ENCODE measurements around the gene PHF20. TPM values are rescaled to one million over a fixed set of nuclear protein-coding genes. Genes with fewer than 3 reads are reported as not detected.

The PHF20 gene
- total RNA-seq, 1 experiment from 2014 or later: 65.8 TPM

DNA sequence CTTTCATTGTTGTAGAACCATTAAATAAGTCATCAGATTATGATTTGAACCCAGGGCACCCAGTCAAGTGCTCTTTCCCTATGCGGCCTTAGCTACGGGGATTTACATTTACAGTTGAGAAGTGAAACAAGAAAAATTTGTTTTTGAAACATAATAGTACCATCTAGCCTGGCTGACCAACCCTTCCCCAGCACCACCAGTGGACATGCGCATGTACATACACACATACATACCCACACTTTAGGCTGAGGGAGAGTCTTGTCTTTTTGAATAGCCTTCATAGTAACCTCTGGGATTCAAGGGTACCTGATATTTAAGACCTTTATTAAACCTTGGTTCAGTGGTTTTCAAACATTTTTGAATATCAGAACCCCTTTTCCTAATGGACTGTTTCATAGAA is 148.7 kb downstream of the PHF20 start:
- ChIA-PET POLR2A (no interaction called here), CTCF (interaction anchor here (1.4 kb wide), 1 partner anchor 27 kb away, joined by 4 read pairs; no protein-coding TSS in a partner anchor)
- H3K36me3 Mint-ChIP-seq: peaks cover 29% of the 10 kb centered on the region
- DNase-seq (ENCODE audit: low spot score): no peak
- ATAC-seq: no peak
- H3K27ac Mint-ChIP-seq: no peak overlapping the region
- H3K27me3 Mint-ChIP-seq (ENCODE audit: low read depth): no peaks in the 10 kb centered on the region
- no peaks in the 10 kb centered on the region for H3K4me1 Mint-ChIP-seq
- no peak for TF ChIP-seq CBFB (CRISPR knock-in tag; IDR thresholded peaks at IDR 0.05; ENCODE audit: low read depth)
- no peak for TF ChIP-seq IRF2 (CRISPR knock-in tag; IDR thresholded peaks at IDR 0.05; ENCODE audit: borderline replicate concordance, low read depth)
- TF ChIP-seq, protein P1, sequence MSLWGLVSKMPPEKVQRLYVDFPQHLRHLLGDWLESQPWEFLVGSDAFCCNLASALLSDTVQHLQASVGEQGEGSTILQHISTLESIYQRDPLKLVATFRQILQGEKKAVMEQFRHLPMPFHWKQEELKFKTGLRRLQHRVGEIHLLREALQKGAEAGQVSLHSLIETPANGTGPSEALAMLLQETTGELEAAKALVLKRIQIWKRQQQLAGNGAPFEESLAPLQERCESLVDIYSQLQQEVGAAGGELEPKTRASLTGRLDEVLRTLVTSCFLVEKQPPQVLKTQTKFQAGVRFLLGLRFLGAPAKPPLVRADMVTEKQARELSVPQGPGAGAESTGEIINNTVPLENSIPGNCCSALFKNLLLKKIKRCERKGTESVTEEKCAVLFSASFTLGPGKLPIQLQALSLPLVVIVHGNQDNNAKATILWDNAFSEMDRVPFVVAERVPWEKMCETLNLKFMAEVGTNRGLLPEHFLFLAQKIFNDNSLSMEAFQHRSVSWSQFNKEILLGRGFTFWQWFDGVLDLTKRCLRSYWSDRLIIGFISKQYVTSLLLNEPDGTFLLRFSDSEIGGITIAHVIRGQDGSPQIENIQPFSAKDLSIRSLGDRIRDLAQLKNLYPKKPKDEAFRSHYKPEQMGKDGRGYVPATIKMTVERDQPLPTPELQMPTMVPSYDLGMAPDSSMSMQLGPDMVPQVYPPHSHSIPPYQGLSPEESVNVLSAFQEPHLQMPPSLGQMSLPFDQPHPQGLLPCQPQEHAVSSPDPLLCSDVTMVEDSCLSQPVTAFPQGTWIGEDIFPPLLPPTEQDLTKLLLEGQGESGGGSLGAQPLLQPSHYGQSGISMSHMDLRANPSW (CRISPR knock-in tag; conservative IDR thresholded peaks at IDR 0.05; ENCODE audit: low read depth): no peak
- TF ChIP-seq ZNF317 (CRISPR knock-in tag; IDR thresholded peaks at IDR 0.05; ENCODE audit: borderline replicate concordance, low read depth): no peak
- TF ChIP-seq, protein P2, sequence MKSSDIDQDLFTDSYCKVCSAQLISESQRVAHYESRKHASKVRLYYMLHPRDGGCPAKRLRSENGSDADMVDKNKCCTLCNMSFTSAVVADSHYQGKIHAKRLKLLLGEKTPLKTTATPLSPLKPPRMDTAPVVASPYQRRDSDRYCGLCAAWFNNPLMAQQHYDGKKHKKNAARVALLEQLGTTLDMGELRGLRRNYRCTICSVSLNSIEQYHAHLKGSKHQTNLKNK (CRISPR knock-in tag; IDR thresholded peaks at IDR 0.05): no peak
- TF ChIP-seq, protein P3, sequence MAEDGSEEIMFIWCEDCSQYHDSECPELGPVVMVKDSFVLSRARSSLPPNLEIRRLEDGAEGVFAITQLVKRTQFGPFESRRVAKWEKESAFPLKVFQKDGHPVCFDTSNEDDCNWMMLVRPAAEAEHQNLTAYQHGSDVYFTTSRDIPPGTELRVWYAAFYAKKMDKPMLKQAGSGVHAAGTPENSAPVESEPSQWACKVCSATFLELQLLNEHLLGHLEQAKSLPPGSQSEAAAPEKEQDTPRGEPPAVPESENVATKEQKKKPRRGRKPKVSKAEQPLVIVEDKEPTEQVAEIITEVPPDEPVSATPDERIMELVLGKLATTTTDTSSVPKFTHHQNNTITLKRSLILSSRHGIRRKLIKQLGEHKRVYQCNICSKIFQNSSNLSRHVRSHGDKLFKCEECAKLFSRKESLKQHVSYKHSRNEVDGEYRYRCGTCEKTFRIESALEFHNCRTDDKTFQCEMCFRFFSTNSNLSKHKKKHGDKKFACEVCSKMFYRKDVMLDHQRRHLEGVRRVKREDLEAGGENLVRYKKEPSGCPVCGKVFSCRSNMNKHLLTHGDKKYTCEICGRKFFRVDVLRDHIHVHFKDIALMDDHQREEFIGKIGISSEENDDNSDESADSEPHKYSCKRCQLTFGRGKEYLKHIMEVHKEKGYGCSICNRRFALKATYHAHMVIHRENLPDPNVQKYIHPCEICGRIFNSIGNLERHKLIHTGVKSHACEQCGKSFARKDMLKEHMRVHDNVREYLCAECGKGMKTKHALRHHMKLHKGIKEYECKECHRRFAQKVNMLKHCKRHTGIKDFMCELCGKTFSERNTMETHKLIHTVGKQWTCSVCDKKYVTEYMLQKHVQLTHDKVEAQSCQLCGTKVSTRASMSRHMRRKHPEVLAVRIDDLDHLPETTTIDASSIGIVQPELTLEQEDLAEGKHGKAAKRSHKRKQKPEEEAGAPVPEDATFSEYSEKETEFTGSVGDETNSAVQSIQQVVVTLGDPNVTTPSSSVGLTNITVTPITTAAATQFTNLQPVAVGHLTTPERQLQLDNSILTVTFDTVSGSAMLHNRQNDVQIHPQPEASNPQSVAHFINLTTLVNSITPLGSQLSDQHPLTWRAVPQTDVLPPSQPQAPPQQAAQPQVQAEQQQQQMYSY (CRISPR knock-in tag; IDR thresholded peaks at IDR 0.05): no peak
- no peak for TF ChIP-seq MXD4 (CRISPR knock-in tag; IDR thresholded peaks at IDR 0.05; ENCODE audit: borderline replicate concordance)
- TF ChIP-seq ZNF121 (CRISPR knock-in tag; IDR thresholded peaks at IDR 0.05): no peak
- H3K9me3 Mint-ChIP-seq: no peaks in the 10 kb centered on the region
- no peak overlapping the region for H3K4me3 Mint-ChIP-seq

DNA sequence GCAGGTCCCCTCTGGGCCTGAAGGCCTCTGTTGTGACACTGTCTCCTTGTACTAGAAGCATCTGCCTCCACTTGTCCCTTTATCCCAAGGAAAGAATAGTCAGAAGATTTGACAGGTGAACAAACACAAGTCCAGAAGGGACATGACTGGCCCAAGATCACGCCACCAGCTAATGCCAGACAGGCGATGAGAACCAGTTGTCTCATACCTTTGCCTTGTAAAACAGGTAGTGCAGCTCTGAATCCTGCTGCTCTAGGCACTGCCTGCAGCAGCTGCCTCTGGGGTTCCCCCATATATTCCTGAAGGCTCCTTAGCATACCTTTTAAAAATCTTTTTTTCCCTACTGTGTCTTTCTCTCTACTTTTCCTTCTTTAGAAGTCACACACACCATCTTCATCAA is 157.5 kb downstream of the PHF20 start:
- ChIA-PET CTCF (interaction anchor here (3.7 kb wide), 1 partner anchor 18 kb away, joined by 13 read pairs; no protein-coding TSS in a partner anchor), POLR2A (no interaction called here)
- Mint-ChIP-seq H3K4me1 (peaks cover 8% of the 10 kb centered on the region), H3K27me3 (ENCODE audit: low read depth) (no peaks in the 10 kb centered on the region), H3K9me3 (no peaks in the 10 kb centered on the region), H3K4me3 (no peak overlapping the region), H3K36me3 (peaks cover 45% of the 10 kb centered on the region), H3K27ac (no peak overlapping the region)
- ATAC-seq: no peak
- DNase-seq (ENCODE audit: low spot score): no peak
- TF ChIP-seq FOXJ3 (CRISPR knock-in tag; IDR thresholded peaks at IDR 0.05; ENCODE audit: borderline replicate concordance): no peak
- no peak for TF ChIP-seq OVOL2 (CRISPR knock-in tag; IDR thresholded peaks at IDR 0.05; ENCODE audit: borderline replicate concordance)
- TF ChIP-seq ETV6 (CRISPR knock-in tag; IDR thresholded peaks at IDR 0.05): no peak
- TF ChIP-seq CREB1 (CRISPR knock-in tag; IDR thresholded peaks at IDR 0.05): no peak
- TF ChIP-seq, protein P4, sequence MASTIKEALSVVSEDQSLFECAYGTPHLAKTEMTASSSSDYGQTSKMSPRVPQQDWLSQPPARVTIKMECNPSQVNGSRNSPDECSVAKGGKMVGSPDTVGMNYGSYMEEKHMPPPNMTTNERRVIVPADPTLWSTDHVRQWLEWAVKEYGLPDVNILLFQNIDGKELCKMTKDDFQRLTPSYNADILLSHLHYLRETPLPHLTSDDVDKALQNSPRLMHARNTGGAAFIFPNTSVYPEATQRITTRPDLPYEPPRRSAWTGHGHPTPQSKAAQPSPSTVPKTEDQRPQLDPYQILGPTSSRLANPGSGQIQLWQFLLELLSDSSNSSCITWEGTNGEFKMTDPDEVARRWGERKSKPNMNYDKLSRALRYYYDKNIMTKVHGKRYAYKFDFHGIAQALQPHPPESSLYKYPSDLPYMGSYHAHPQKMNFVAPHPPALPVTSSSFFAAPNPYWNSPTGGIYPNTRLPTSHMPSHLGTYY (CRISPR knock-in tag; IDR thresholded peaks at IDR 0.05): no peak
- TF ChIP-seq NFATC4 (CRISPR knock-in tag; IDR thresholded peaks at IDR 0.05): no peak
- TF ChIP-seq JUN (CRISPR knock-in tag; IDR thresholded peaks at IDR 0.05): no peak
- TF ChIP-seq PRRX2 (CRISPR knock-in tag; IDR thresholded peaks at IDR 0.05): no peak
- no peak for TF ChIP-seq TP53 (CRISPR knock-in tag; IDR thresholded peaks at IDR 0.05)
- TF ChIP-seq, protein P5, sequence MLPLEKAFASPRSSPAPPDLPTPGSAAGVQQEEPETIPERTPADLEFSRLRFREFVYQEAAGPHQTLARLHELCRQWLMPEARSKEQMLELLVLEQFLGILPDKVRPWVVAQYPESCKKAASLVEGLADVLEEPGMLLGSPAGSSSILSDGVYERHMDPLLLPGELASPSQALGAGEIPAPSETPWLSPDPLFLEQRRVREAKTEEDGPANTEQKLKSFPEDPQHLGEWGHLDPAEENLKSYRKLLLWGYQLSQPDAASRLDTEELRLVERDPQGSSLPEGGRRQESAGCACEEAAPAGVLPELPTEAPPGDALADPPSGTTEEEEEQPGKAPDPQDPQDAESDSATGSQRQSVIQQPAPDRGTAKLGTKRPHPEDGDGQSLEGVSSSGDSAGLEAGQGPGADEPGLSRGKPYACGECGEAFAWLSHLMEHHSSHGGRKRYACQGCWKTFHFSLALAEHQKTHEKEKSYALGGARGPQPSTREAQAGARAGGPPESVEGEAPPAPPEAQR (CRISPR knock-in tag; IDR thresholded peaks at IDR 0.05): no peak
- TF ChIP-seq HMGA2 (CRISPR knock-in tag; IDR thresholded peaks at IDR 0.05): no peak
- TF ChIP-seq, protein P6, sequence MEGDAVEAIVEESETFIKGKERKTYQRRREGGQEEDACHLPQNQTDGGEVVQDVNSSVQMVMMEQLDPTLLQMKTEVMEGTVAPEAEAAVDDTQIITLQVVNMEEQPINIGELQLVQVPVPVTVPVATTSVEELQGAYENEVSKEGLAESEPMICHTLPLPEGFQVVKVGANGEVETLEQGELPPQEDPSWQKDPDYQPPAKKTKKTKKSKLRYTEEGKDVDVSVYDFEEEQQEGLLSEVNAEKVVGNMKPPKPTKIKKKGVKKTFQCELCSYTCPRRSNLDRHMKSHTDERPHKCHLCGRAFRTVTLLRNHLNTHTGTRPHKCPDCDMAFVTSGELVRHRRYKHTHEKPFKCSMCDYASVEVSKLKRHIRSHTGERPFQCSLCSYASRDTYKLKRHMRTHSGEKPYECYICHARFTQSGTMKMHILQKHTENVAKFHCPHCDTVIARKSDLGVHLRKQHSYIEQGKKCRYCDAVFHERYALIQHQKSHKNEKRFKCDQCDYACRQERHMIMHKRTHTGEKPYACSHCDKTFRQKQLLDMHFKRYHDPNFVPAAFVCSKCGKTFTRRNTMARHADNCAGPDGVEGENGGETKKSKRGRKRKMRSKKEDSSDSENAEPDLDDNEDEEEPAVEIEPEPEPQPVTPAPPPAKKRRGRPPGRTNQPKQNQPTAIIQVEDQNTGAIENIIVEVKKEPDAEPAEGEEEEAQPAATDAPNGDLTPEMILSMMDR (IDR thresholded peaks at IDR 0.05): no peak
- no peak for TF ChIP-seq ZNF317 (CRISPR knock-in tag; IDR thresholded peaks at IDR 0.05; ENCODE audit: borderline replicate concordance, low read depth)
- TF ChIP-seq, protein P7, sequence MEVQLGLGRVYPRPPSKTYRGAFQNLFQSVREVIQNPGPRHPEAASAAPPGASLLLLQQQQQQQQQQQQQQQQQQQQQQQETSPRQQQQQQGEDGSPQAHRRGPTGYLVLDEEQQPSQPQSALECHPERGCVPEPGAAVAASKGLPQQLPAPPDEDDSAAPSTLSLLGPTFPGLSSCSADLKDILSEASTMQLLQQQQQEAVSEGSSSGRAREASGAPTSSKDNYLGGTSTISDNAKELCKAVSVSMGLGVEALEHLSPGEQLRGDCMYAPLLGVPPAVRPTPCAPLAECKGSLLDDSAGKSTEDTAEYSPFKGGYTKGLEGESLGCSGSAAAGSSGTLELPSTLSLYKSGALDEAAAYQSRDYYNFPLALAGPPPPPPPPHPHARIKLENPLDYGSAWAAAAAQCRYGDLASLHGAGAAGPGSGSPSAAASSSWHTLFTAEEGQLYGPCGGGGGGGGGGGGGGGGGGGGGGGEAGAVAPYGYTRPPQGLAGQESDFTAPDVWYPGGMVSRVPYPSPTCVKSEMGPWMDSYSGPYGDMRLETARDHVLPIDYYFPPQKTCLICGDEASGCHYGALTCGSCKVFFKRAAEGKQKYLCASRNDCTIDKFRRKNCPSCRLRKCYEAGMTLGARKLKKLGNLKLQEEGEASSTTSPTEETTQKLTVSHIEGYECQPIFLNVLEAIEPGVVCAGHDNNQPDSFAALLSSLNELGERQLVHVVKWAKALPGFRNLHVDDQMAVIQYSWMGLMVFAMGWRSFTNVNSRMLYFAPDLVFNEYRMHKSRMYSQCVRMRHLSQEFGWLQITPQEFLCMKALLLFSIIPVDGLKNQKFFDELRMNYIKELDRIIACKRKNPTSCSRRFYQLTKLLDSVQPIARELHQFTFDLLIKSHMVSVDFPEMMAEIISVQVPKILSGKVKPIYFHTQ (CRISPR knock-in tag; IDR thresholded peaks at IDR 0.05): no peak
